Smooth muscle cell of the coronary artery (primary cell): ENCODE measurements around the gene ZNF585A. TPM values are rescaled to one million over a fixed set of nuclear protein-coding genes. Genes with fewer than 3 reads are reported as not detected.

Source experiments
- total RNA-seq: library from RNA; depleted of rRNA; stranded (reverse); fragments of >200 nt; gene quantifications from 2 replicates; pipeline ENCODE4 v1.2.3, GENCODE V29; 2014; ENCODE audit warnings: low replicate concordance

The ZNF585A gene
- 2.5 and 7.5 TPM in 2 replicates for total RNA-seq

GRCh38 chr19:37172368-37173366 is at the start of gene ZNF585A:
TSS of gene ZNF585A (minus strand) at chr19:37172695. CDS start at chr19:37169910, 2,785 bp downstream.

GRCh38 chr19:37217775-37218591 is 45.5 kb upstream of the ZNF585A start, which contains the start of gene ZNF383:
TSS of gene ZNF383 (plus strand) at chr19:37218214. CDS start at chr19:37230454, 12,240 bp downstream.

Other genes with a start within 250 kb of the ZNF585A start
- 7.8 and 13.3 TPM in 2 replicates for gene ZNF420, start 94.3 kb downstream of the ZNF585A start, total RNA-seq
- 9.8 and 16.7 TPM in 2 replicates for gene ZNF585B, start 37.8 kb upstream of the ZNF585A start, total RNA-seq
- 4.7 and 5.3 TPM in 2 replicates for gene ZNF383, start 45.5 kb upstream of the ZNF585A start, total RNA-seq
- gene ZNF527, start 198.4 kb upstream of the ZNF585A start, total RNA-seq: 3.5 and 4.5 TPM in 2 replicates